Retinal pigment epithelial cell (primary cell): Measurements from ENCODE around the gene CSNK2B.
A peak's percentile ranks its signal among the peaks of the same experiment; 100 is the strongest.

Source experiments
- DNase-seq: peaks from one replicate; pipeline ENCODE4 v3.0.0-alpha.2; 2010; ENCODE audit warnings: low read depth
- H3K4me3 ChIP-seq: 2 replicates; pipeline ENCODE4 v1.5.1; 2011; ENCODE audit warnings: mild to moderate bottlenecking, low read length, control low read depth, moderate library complexity
- CTCF ChIP-seq: conservative IDR thresholded peaks from 2 replicates; pipeline ENCODE4 v1.5.1; 2011; ENCODE audit warnings: low read depth, low read length, control low read depth, inconsistent platforms

CSNK2B gene

DNA sequence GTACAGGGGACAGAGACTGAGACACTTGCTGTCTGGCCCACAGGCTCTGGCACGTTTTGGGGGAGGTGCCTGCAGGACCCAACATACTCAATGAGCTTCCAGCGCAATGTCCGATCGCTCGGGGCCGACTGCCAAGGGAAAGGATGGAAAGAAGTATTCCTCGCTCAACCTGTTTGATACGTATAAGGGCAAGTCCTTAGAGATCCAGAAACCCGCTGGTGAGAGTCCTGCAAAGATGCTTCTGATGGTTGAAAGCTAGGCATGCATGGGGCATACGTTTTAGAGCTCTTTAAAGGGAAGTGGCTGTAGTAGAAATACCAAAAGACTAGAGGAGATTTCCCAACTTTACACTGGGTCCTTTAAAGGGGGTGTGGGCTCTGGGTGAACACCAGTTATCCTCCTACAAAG lies 43.2 kb upstream of the CSNK2B start:
- no peak for TF ChIP-seq CTCF
- H3K4me3 ChIP-seq: peak overlapping the region; percentile 80
- no peak for DNase-seq

DNA sequence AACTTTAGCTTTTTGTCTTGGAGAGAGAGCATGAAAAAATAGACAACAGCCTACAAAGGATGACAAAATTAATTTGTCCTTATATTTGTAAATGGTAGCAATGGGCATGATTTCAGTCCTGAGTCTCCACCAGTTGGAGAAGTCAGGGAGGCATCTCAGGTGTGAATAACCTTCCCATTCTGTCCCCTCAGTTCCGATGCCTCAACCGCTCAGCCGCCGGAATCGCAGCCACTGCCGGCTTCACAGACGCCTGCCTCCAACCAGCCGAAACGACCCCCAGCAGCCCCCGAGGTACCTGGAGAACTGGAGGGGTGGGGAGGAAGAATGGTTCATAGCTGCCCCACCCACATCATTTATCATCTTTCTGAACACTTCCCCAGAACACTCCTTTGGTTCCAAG lies 41.8 kb upstream of the CSNK2B start:
- no peak for TF ChIP-seq CTCF

DNA sequence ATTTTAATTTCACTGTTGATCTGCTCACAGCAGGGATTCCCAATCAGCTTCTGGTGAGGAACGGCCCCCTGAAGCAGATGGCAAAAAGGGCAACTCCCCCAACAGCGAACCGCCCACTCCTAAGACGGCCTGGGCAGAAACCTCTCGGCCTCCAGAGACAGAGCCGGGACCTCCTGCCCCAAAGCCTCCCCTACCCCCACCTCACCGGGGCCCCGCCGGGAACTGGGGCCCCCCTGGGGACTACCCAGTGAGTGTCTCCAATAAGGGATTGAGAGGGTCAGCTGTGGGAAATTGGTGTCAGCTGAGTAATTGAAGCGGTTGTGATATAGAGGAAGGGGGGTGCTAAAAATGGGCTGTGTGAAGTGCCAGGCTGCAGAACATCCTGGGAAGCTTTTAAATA lies 38.9 kb upstream of the CSNK2B start:
- TF ChIP-seq CTCF: no peak
- DNase-seq: no peak
- no peak overlapping the region for H3K4me3 ChIP-seq

More for the DNA sequence above, 41.8 kb upstream of the CSNK2B start:
- no peak overlapping the region for H3K4me3 ChIP-seq
- DNase-seq: no peak

DNA sequence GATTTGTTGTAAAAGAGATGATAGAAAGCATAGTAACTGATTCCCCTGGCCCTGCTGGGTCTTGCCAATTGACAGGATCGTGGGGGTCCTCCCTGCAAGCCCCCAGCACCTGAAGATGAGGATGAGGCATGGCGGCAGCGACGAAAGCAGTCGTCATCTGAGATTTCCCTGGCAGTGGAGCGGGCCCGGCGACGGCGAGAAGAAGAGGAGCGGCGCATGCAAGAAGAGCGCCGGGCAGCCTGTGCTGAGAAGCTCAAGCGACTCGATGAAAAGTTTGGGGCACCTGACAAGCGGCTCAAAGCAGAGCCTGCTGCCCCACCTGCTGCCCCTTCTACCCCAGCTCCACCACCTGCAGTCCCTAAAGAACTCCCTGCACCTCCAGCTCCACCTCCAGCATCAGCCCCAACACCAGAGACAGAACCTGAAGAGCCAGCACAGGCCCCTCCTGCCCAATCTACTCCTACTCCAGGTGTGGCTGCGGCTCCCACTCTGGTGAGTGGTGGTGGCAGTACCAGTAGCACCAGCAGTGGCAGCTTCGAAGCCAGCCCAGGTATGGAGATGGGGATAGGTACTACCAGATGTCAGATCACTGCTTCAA lies 38.1 kb upstream of the CSNK2B start:
- H3K4me3 ChIP-seq: no peak overlapping the region
- no peak for TF ChIP-seq CTCF
- DNase-seq: no peak

DNA sequence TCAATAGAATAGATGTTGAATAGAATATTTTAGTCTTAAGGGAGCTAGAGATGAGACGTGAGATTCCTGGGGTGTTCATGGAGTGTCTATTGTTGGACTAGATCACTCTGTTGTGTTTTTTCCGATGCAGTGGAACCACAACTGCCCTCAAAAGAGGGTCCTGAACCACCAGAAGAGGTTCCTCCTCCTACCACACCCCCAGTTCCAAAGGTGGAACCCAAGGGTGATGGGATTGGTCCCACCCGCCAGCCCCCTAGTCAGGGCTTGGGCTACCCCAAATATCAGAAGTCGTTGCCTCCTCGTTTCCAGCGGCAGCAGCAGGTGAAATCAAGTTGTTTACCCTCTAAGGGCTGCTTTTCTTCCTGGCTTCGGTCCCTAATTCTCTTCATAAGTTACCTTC lies 36.9 kb upstream of the CSNK2B start:
- TF ChIP-seq CTCF: no peak
- DNase-seq: no peak
- H3K4me3 ChIP-seq: no peak overlapping the region

DNA sequence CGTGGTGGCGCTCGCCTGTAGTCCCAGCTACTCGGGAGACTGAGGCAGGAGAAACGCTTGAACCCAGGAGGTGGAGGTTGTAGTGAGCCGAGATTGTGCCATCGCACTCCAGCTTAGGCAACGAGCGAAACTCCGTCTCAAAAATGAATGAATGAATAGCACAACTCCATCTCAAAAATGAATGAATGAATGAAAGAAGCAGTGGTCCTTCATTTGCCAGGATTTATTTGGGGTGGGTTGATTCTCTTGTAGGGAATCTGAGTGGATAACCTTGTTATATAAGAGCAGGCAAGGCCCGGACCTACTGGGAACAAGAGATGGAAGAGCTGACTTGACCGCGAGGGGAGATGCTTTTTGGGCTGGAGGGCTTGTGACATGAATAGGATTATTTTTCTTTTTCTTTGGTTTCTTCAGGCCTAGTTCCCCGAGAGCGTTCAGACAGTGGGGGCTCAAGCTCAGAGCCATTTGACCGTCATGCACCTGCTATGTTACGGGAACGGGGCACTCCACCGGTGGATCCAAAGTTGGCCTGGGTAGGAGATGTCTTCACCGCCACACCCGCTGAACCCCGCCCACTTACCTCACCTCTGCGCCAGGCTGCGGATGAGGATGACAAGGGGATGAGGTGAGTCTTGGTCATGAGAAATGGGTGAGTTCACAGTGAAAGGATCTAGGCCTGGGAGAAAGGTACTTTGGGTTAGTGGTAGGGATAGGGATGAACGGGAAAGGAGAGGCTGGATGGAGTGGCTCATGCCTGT lies 35.5 kb upstream of the CSNK2B start:
- no peak for DNase-seq
- H3K4me3 ChIP-seq: no peak overlapping the region
- no peak for TF ChIP-seq CTCF

DNA sequence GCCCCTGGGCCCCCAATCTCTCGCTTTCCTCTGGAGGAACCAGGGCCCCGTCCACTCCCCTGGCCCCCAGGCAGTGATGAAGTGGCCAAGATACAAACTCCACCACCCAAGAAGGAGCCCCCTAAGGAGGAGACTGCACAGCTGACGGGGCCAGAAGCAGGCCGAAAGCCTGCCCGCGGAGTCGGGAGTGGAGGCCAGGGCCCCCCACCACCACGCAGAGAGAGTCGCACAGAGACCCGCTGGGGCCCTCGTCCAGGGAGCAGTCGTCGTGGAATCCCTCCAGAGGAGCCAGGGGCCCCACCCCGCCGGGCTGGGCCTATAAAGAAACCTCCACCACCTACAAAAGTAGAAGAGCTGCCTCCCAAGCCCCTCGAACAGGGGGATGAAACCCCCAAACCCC lies 34.7 kb upstream of the CSNK2B start:
- no peak for TF ChIP-seq CTCF
- DNase-seq: no peak
- no peak overlapping the region for H3K4me3 ChIP-seq
